Kidney (tissue), 14 donors: ENCODE data around the gene PPP5C. TPM values are rescaled to one million over a fixed set of nuclear protein-coding genes. Genes with fewer than 3 reads are reported as not detected.
"Not testable (repeated sequence)": the region's sequence is repeated elsewhere in the genome, so short reads cannot be mapped to it uniquely, and the experiment has no call there.

Experiments used
- DNase-seq, 5 donors: peaks; one replicate each; pipeline ENCODE4 v3.0.0-alpha.2; 2013 to 2020
- FAIRE-seq: peaks from 2 replicates; lab custom pipeline; 2012; peaks lifted over from hg19 to GRCh38; lab: Jason Lieb, UNC
- H3K27ac ChIP-seq, 2 donors: one replicate each; pipeline ENCODE4 v1.7.0; 2013; ENCODE audit warnings: low read depth in 2 of 2, low read length in 2 of 2, inconsistent platforms in 1 of 2
- H3K27me3 ChIP-seq: one replicate; pipeline ENCODE4 v1.7.1; 2013; ENCODE audit warnings: low read length, inconsistent platforms; ENCODE audit not compliant: control insufficient read depth, insufficient read depth
- H3K36me3 ChIP-seq, 3 donors: one replicate each; pipeline versions ENCODE4 v1.7.0 to v1.7.1; 2013; ENCODE audit warnings: low read length in 3 of 3, control low read depth in 1 of 3, inconsistent platforms in 1 of 3; ENCODE audit not compliant: insufficient read depth in 3 of 3, control insufficient read depth in 2 of 3
- H3K4me1 ChIP-seq, 3 donors: one replicate each; pipeline versions ENCODE4 v1.7.0 to v1.7.1; 2013; ENCODE audit warnings: low read length in 3 of 3, inconsistent platforms in 1 of 3, low read depth in 1 of 3; ENCODE audit not compliant: control insufficient read depth in 2 of 3, insufficient read depth in 2 of 3
- H3K4me3 ChIP-seq, 3 donors: one replicate each; pipeline versions ENCODE4 v1.7.0 to v1.8.1; 2013; ENCODE audit warnings: low read length in 3 of 3, control low read depth in 1 of 3, inconsistent platforms in 1 of 3
- H3K9ac ChIP-seq, 3 donors: one replicate each; pipeline versions ENCODE4 v1.7.0 to v1.7.1; 2013; ENCODE audit warnings: low read length in 3 of 3, control low read depth in 1 of 3, inconsistent platforms in 1 of 3
- H3K9me3 ChIP-seq, 3 donors: one replicate each; pipeline versions ENCODE4 v1.7.0 to v1.7.1; 2013; ENCODE audit warnings: low read length in 3 of 3, control low read depth in 1 of 3, inconsistent platforms in 1 of 3; ENCODE audit not compliant: control insufficient read depth in 2 of 3, insufficient read depth in 1 of 3
- CTCF ChIP-seq: IDR thresholded peaks from 3 replicates; pipeline ENCODE4 v1.5.1; 2012; ENCODE audit warnings: mild to moderate bottlenecking, moderate library complexity, borderline replicate concordance; ENCODE audit not compliant: insufficient read depth; ENCODE audit errors: extremely low read depth
- intact Hi-C: fragments of 100-400 bp; cut with DNase I; formaldehyde crosslinking; loops from one replicate; pipeline ENCODE4 v1.11.1; 2022
- polyA plus RNA-seq: library from polyadenylated mRNA; stranded (reverse); fragments of 350-450 nt; fragmentation: Illumina TruSeq; extraction: RNeasy Lipid Tissue Mini Kit (QIAGEN cat#74804); gene quantifications from one replicate; pipeline ENCODE4 v1.2.3, GENCODE V29; 2014; ENCODE audit warnings: low read depth, low replicate concordance; ENCODE audit not compliant: insufficient read depth
- total RNA-seq: library from RNA; stranded (reverse); fragmentation: NEBNext Ultra II Directional; extraction: Animal tissue kit (Norgen Biotek cat#: 25700); gene quantifications from one replicate; pipeline ENCODE4 v1.2.1, GENCODE V29; 2021
- donor health status: control.
- donor health status: control.
- donor health status: control.
- donor health status: control.
- donor health status: control.
- donor health status: DM: yes; HTN: yes; CAD: no.
- donor health status: Normal renal cell carcinoma (clear cell type).

The PPP5C gene
- total and polyA plus RNA-seq, 2 donors from 2014 or later: 54.3 to 63.7 TPM

GRCh38 chr19:46317339-46317738 lies 29.5 kb upstream of the PPP5C start:
- DNase-seq (no peak), FAIRE-seq (no peak)
- intact Hi-C loops: no loop called here
- no peak overlapping the region for H3K27ac ChIP-seq
- no peak for TF ChIP-seq CTCF
- H3K9ac ChIP-seq: no peak overlapping the region
- no peak overlapping the region for H3K4me3 ChIP-seq
- peaks cover 0 to 2% (median 0%) of the 10 kb centered on the region in 3 donors for H3K36me3 ChIP-seq
- no peaks in the 10 kb centered on the region for H3K9me3 ChIP-seq
- no peaks in the 10 kb centered on the region for H3K4me1 ChIP-seq
- no peaks in the 10 kb centered on the region for H3K27me3 ChIP-seq

- FAIRE-seq (no peak), DNase-seq (no peak)
- intact Hi-C loops: no loop called here
These were observed 27.3 kb upstream of the PPP5C start for GRCh38 chr19:46319613-46320012.

GRCh38 chr19:46320559-46320958 lies 26.3 kb upstream of the PPP5C start:
- no peak overlapping the region for H3K4me3 ChIP-seq
- no peak for TF ChIP-seq CTCF
- no peaks in the 10 kb centered on the region for H3K9me3 ChIP-seq
- H3K27ac ChIP-seq: no peak overlapping the region
- FAIRE-seq: no peak
- no peaks in the 10 kb centered on the region for H3K4me1 ChIP-seq
- H3K27me3 ChIP-seq: no peaks in the 10 kb centered on the region
- DNase-seq: no peak
- intact Hi-C loops: no loop called here
- peaks cover 0 to 4% (median 0%) of the 10 kb centered on the region in 3 donors for H3K36me3 ChIP-seq
- H3K9ac ChIP-seq: no peak overlapping the region

More at GRCh38 chr19:46319613-46320012, 27.3 kb upstream of the PPP5C start:
- H3K4me3 ChIP-seq: no peak overlapping the region
- no peaks in the 10 kb centered on the region for H3K9me3 ChIP-seq
- no peak for TF ChIP-seq CTCF
- H3K27me3 ChIP-seq: no peaks in the 10 kb centered on the region
- peaks cover 0 to 2% (median 0%) of the 10 kb centered on the region in 3 donors for H3K36me3 ChIP-seq
- no peaks in the 10 kb centered on the region for H3K4me1 ChIP-seq
- no peak overlapping the region for H3K27ac ChIP-seq
- no peak overlapping the region for H3K9ac ChIP-seq

- no peak overlapping the region for H3K27ac ChIP-seq
- H3K27me3 ChIP-seq: no peaks in the 10 kb centered on the region
- FAIRE-seq: no peak
- no peak overlapping the region for H3K9ac ChIP-seq
- H3K4me1 ChIP-seq: no peaks in the 10 kb centered on the region
- H3K36me3 ChIP-seq: peaks cover 0 to 10% (median 0%) of the 10 kb centered on the region in 3 donors
- no peak for DNase-seq
- H3K9me3 ChIP-seq: peaks cover 0 to 6% (median 0%) of the 10 kb centered on the region in 3 donors
- TF ChIP-seq CTCF: no peak
- intact Hi-C loops: no loop called here
- H3K4me3 ChIP-seq: no peak overlapping the region
These were observed 25.2 kb upstream of the PPP5C start for GRCh38 chr19:46321653-46322052.

GRCh38 chr19:46323227-46323626 lies 23.7 kb upstream of the PPP5C start:
- H3K4me3 ChIP-seq, H3K27me3 ChIP-seq, H3K27ac ChIP-seq, DNase-seq, intact Hi-C loops, H3K9ac ChIP-seq, FAIRE-seq, H3K4me1 ChIP-seq: not testable (repeated sequence)
- Histone ChIP-seq H3K36me3 (peaks cover 0 to 10% (median 0%) of the 10 kb centered on the region in 3 donors), H3K9me3 (peaks cover 0 to 18% (median 0%) of the 10 kb centered on the region in 3 donors)
